Subcutaneous adipose tissue (tissue), 4 donors: ENCODE data around the gene RASD2. TPM values are rescaled to one million over a fixed set of nuclear protein-coding genes. Genes with fewer than 3 reads are reported as not detected.

Source experiments
- CTCF ChIP-seq: fragments of 450-650 bp; IDR thresholded peaks from one replicate; pipeline ENCODE4 v1.5.1; 2016; ENCODE audit warnings: low read depth, mild to moderate bottlenecking, control low read depth, antibody characterized with exemption, moderate library complexity
- total RNA-seq, 4 donors: library from RNA; depleted of rRNA; stranded (reverse); fragments of >200 nt; gene quantifications; one replicate each; pipeline ENCODE4 v1.1.0, GENCODE V29; 2016

RASD2 gene
- 1 to 10 TPM in 1 of 4 donors, under 1 TPM in 3; 0.16 to 1.9 (median 0.31) TPM for total RNA-seq

- no peak for TF ChIP-seq CTCF
Measured at GRCh38 chr22:35540595-35541253, at the start of gene RASD2. Gene RASD2 (plus strand): TSS chr22:35540831. CDS start chr22:35546810, 5,979 bp downstream.

GRCh38 chr22:35491908-35492380, 48.7 kb upstream of the RASD2 start:
- no peak for TF ChIP-seq CTCF

- TF ChIP-seq CTCF, result no peak
Measured at GRCh38 chr22:35493074-35493473, 47.6 kb upstream of the RASD2 start.

GRCh38 chr22:35496768-35497312, 43.8 kb upstream of the RASD2 start:
- TF ChIP-seq CTCF, result no peak

GRCh38 chr22:35498026-35498800, 42.4 kb upstream of the RASD2 start:
- no peak for TF ChIP-seq CTCF

- no peak for TF ChIP-seq CTCF
Measured at GRCh38 chr22:35502836-35503235, 37.8 kb upstream of the RASD2 start.
